ENCODE data around the gene CERS5. TPM values are rescaled to one million over a fixed set of nuclear protein-coding genes. Genes with fewer than 3 reads are reported as not detected.

Gene CERS5, protein sequence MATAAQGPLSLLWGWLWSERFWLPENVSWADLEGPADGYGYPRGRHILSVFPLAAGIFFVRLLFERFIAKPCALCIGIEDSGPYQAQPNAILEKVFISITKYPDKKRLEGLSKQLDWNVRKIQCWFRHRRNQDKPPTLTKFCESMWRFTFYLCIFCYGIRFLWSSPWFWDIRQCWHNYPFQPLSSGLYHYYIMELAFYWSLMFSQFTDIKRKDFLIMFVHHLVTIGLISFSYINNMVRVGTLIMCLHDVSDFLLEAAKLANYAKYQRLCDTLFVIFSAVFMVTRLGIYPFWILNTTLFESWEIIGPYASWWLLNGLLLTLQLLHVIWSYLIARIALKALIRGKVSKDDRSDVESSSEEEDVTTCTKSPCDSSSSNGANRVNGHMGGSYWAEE
- 34.9 and 38.9 TPM in 2 replicates for total RNA-seq

DNA sequence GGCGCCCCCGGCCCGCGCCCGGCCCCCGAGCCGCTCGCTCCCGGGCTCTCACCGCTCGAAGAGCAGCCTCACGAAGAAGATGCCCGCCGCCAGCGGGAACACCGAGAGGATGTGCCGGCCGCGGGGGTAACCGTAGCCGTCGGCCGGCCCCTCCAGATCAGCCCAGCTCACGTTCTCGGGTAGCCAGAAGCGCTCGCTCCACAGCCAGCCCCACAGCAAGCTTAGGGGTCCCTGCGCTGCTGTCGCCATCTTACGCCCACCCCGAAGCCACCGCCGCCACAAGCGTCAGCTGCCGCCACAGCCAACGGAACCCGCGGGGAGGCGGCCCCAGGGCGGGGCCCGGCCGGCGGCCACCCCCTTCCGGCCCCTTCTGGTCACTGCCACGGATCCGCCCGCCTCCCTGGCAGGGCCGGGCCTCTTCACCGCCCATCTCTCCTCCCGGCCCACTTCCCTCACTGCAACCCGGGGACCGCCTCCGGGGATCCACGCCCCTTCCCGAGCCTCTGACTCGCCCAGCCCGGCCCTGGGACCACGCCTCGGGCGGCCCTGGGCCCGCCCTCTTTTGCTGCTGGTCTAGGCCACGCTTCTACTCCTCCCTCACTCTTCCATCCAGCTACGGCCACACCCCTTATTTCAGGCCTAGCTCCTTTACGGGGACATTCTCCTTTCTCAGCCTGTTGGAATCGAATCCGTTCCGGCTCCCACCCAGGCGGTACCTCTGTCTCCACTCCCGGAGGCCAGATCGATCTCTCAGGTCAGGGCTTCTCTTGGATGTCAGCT lies at the start of gene CERS5:
Gene CERS5 (minus strand): TSS at position 321 of the 780 bp plus-strand sequence. CDS start 72 bp downstream, at position 249.

DNA sequence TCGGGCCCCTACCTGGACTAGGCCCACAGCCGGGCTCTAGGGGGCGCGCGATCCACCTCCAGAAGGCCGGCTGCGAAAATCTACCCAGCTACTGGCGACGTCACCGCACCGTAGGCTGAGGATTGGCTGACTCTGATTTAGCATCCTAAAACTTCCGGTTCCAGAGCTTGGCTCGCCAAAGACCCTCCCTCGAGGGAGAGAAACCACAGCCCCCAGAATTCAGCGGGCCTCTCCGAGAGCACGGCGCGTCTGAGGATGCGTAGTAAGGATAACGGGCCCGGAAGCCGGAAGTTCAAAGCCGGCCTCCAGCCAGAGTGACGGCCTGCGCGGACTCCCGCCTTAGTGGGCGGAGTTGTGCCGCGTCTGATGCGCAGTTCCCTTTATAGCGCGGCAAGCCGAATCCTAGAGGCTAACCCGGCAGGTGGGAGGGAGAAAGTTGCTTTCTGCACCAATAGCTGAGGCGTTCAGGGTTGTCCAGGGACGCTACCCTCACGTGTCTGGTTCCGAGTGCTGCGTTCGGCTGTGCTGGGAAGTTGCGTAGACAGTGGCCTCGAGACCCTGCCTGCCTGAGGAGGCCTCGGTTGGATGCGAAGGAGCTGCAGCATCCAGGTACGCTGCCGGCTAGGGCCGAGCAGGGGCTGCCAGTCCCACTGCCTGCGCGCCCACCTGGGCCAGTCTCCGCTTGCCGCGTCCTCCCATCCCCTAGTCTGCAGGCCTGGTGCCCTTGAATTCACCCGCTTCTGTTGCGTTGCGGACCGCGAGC lies 55.3 kb downstream of the CERS5 start, which contains the start of gene COX14:
Gene COX14 (plus strand): TSS at position 544 of the 763 bp plus-strand sequence. CDS start 7,808 bp downstream, outside the sequence.

DNA sequence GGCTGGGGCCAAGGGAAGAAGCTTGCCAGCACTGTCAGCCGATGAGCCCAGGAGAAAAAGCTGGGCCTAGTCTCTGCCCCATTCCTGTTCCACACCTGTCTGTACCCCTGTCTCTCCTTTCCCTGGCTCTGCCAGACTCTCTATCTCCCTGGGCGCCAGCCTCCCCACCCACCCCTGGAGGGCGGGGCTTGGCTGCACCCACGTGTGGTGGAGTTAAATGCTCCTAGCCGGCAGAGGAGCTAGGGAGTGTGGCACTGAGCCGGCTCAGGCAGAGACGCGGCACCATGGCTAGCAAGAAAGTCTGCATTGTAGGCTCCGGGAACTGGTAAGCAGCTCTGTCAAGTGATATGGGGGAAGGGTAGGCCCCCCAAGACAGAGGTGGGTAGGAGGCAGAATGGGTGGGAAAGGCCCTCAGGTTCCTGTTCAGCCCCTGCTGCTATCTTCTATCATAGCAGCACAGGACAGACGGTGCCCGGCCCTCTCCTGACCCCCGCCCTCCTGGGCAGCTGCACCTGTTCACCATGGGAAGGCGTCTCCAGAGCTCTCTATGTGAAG lies 63.3 kb downstream of the CERS5 start, which contains the start of gene GPD1:
Gene GPD1 (plus strand): TSS at position 242 of the 555 bp plus-strand sequence. CDS start 43 bp downstream, at position 285.

DNA sequence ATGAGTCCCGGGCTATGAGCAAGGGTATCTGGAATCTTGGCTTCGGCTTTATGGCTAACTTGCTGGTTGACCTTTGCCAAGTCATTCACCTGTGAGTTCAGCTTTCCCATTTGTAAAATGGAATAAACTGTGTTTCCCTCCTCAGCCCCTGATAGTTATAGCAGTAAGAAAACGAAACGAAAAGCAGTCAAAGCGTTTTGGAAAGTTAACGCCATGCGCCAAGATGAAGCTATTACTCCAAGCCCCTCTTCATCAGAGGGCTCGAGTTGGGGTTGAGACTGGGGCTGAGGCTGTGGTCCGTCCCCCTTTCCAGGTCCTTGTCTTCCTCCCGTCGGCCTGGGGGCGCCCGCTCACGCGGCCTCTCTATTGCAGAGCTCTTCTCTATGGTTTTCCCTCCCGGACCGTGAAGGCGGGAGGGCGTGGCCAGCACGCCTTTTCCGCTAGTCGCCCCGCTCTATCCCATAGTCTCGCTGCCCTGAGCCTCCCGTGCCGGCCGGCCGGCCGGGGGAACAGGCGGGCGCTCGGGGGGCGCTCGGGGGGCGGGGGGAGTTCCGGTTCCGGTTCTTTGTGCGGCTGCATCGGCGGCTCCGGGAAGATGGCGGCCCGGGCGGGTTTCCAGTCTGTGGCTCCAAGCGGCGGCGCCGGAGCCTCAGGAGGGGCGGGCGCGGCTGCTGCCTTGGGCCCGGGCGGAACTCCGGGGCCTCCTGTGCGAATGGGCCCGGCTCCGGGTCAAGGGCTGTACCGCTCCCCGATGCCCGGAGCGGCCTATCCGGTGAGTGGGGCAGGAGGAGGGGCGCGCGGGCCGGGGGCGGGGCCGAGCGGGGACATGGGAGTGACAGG lies 82.2 kb downstream of the CERS5 start, which contains the start of gene SMARCD1:
Gene SMARCD1 (plus strand): TSS at position 568 of the 840 bp plus-strand sequence. CDS start 28 bp downstream, at position 596.

Other genes with a start within 250 kb of the CERS5 start
- not detected in 2 replicates for gene AQP2, start 216.6 kb downstream of the CERS5 start, total RNA-seq
- not detected in 2 replicates for gene AQP5, start 205.5 kb downstream of the CERS5 start, total RNA-seq
- gene AQP6, start 194.4 kb downstream of the CERS5 start, total RNA-seq = not detected in 2 replicates
- 53.0 and 62.6 TPM in 2 replicates for gene RACGAP1, start 141.9 kb downstream of the CERS5 start, total RNA-seq
- gene ASIC1, start 109.8 kb downstream of the CERS5 start, total RNA-seq = 1.4 TPM in 2 replicates
- 30.3 and 54.5 TPM in 2 replicates for gene SMARCD1, start 82.0 kb downstream of the CERS5 start, total RNA-seq
- gene GPD1, start 63.4 kb downstream of the CERS5 start, total RNA-seq = 0.18 TPM in 1 of 2 replicates, not detected in the other
- 45.3 and 45.9 TPM in 2 replicates for gene COX14, start 55.1 kb downstream of the CERS5 start, total RNA-seq
- gene LIMA1, start 116.2 kb upstream of the CERS5 start, total RNA-seq = 178 and 179 TPM in 2 replicates
- gene FAM186A, start 229.2 kb upstream of the CERS5 start, total RNA-seq = not detected in 2 replicates
- gene LARP4, start 233.5 kb upstream of the CERS5 start, total RNA-seq = 13.3 and 19.3 TPM in 2 replicates